Stimulated activated effector memory CD8-positive, alpha-beta T cell treated with anti-CD3 and anti-CD28 coated beads, Interleukin-12 subunit alpha, Interleukin-12 subunit beta, amount 100 ng/mL, for 72 hours (primary cell): ENCODE results near the gene OR4E2.
"Not testable (repeated sequence)": the region's sequence is repeated elsewhere in the genome, so short reads cannot be mapped to it uniquely, and the experiment has no call there.

Source experiments
- ATAC-seq: fragments of 150-1000 bp; cut with Tn5 transposase; 2 replicates; pipeline ENCODE4 v1.10.0; 2021
- DNase-seq, 2 donors: peaks; one replicate each; pipeline ENCODE4 v3.0.0; 2021 to 2022; ENCODE audit warnings: low spot score in 2 of 2
- H3K27ac Mint-ChIP-seq: one replicate; pipeline ENCODE4 v1.8.0; 2022; ENCODE audit warnings: mild to moderate bottlenecking, mixed read lengths
- H3K36me3 Mint-ChIP-seq: one replicate; pipeline ENCODE4 v1.8.0; 2022; ENCODE audit warnings: mild to moderate bottlenecking, mixed read lengths
- H3K4me1 Mint-ChIP-seq: one replicate; pipeline ENCODE4 v1.8.0; 2022; ENCODE audit warnings: mixed read lengths
- H3K4me3 Mint-ChIP-seq: one replicate; pipeline ENCODE4 v1.8.0; 2022; ENCODE audit warnings: mild to moderate bottlenecking, mixed read lengths
- H3K9me3 Mint-ChIP-seq: one replicate; pipeline ENCODE4 v1.8.0; 2022; ENCODE audit warnings: mixed read lengths

OR4E2 gene

DNA sequence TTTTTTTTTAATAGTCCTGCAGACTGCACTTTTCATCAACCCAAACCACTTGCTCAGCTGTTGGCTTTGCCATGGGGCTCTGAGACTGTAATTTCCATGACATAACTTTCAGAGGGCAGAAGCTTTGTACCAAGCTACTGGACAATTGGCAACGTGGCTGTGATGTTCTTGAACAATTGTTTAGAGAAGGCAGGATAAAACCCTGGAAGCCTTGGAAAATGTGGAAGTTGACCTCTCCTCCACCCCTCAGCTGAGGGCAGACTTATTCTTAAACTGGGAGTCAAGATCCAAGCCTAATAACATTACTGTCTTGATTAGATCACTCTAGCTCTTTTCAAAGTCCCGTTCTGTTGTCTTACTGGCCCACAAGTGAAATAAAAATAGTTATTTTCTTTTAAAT, 17.7 kb downstream of the OR4E2 start:
- H3K27ac Mint-ChIP-seq: no peak overlapping the region
- H3K36me3 Mint-ChIP-seq: no peaks in the 10 kb centered on the region
- no peaks in the 10 kb centered on the region for H3K9me3 Mint-ChIP-seq
- DNase-seq (no peak), ATAC-seq (no peak)
- no peak overlapping the region for H3K4me3 Mint-ChIP-seq
- H3K4me1 Mint-ChIP-seq: no peaks in the 10 kb centered on the region

DNA sequence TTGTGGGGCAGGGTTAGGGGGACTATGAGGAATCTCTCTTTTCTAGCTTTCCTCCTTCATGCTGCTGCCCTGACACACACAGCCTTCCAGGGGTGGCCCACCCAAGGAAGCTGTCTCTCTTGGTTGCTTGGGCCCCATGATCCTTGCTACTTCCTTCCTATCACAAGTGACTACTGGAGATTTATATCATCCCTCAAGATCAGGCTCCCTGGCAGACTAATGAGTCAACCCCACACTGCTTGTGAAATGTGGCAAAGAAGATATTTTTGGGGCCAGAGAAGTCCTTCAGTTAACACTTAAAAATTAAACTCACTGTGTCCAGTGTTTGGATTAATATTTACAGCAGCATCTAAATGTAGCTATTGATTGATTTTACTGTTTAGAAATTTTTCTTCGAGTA, 18.5 kb downstream of the OR4E2 start:
- no peaks in the 10 kb centered on the region for H3K9me3 Mint-ChIP-seq
- H3K27ac Mint-ChIP-seq: no peak overlapping the region
- no peak overlapping the region for H3K4me3 Mint-ChIP-seq
- ATAC-seq: no peak
- H3K36me3 Mint-ChIP-seq: no peaks in the 10 kb centered on the region
- no peak for DNase-seq
- H3K4me1 Mint-ChIP-seq: no peaks in the 10 kb centered on the region

GRCh38 chr14:21673718-21674117, 20.1 kb downstream of the OR4E2 start, which contains the start of gene OR4E1:
OR4E1 (minus strand) TSS chr14:21673818; CDS start chr14:21670935, 2,883 bp downstream.
- no peak for ATAC-seq
- no peak for DNase-seq
- H3K36me3 Mint-ChIP-seq: no peaks in the 10 kb centered on the region
- no peaks in the 10 kb centered on the region for H3K9me3 Mint-ChIP-seq
- no peaks in the 10 kb centered on the region for H3K4me1 Mint-ChIP-seq
- H3K4me3 Mint-ChIP-seq: no peak within 1 kb of the TSS
- H3K27ac Mint-ChIP-seq: no peak within 1 kb of the TSS

DNA sequence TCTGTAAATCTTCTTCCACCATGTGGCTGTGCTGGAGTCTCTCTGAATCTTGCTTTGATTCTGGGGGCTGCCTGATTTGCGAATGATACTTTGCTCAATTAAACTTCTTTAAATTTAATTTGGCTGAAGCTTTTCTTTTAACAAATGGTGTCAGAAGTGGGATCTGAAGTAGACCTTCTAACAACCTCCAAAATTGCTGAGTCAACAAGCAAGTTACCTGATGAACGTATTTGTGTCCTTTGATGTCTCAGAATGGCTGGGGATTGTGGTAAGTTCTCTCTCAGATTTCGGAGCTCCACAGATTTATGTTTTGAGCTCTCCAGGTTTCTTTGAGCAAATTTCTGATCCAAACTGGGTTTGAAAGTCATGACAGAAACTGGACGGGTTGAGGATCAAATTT, 21.9 kb downstream of the OR4E2 start:
- Mint-ChIP-seq H3K27ac (no peak overlapping the region), H3K4me3 (no peak overlapping the region), H3K4me1 (no peaks in the 10 kb centered on the region), H3K9me3 (no peaks in the 10 kb centered on the region), H3K36me3 (no peaks in the 10 kb centered on the region)
- no peak for DNase-seq
- ATAC-seq: no peak

GRCh38 chr14:21680072-21680471, 26.4 kb downstream of the OR4E2 start:
- no peaks in the 10 kb centered on the region for H3K4me1 Mint-ChIP-seq
- no peaks in the 10 kb centered on the region for H3K9me3 Mint-ChIP-seq
- ATAC-seq (no peak), DNase-seq (no peak)
- H3K36me3 Mint-ChIP-seq: no peaks in the 10 kb centered on the region
- no peak overlapping the region for H3K4me3 Mint-ChIP-seq
- H3K27ac Mint-ChIP-seq: no peak overlapping the region

DNA sequence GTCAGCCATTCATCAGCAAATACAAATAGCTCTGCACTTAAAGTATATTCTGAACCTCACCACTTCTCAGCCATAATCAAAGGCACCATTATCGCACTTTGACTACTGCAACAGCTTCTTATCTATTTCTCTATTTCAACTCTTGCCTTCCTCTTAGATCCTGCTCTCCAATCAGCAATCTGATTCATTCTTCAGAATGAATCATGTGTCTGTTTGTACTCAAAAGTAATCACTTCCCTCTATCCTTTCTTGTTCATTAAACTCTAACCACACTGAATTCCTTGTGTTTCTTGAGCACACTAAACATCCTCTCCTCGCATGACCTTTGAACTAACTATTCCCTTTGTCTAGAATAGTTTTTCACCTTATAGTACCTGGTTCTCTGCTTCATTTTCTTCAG, 32.8 kb downstream of the OR4E2 start:
- Mint-ChIP-seq H3K4me1 (no peaks in the 10 kb centered on the region), H3K36me3 (no peaks in the 10 kb centered on the region), H3K4me3 (no peak overlapping the region), H3K27ac (no peak overlapping the region), H3K9me3 (no peaks in the 10 kb centered on the region)
- ATAC-seq: no peak
- no peak for DNase-seq

DNA sequence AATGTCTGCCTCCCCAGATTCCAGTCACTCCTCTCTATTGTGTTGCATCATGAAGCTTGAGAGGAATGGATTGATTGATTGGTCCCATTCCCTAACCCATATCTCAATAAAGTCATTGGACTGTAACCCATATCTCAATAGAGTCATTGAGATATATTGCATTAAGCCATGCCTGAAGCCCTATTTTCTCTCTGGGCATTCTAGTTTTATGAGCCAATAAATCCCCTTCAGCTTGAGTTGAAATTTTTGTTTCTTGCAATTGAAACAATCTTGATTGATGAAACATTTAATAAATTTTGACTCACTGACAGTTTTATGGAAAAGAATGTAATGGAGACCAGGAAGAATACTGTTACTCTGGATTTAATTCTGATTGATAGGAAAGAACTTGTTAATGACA, 40.8 kb downstream of the OR4E2 start:
- ATAC-seq (no peak), DNase-seq (no peak)
- H3K4me1 Mint-ChIP-seq: no peaks in the 10 kb centered on the region
- no peaks in the 10 kb centered on the region for H3K36me3 Mint-ChIP-seq
- no peaks in the 10 kb centered on the region for H3K9me3 Mint-ChIP-seq
- H3K27ac Mint-ChIP-seq: no peak overlapping the region
- no peak overlapping the region for H3K4me3 Mint-ChIP-seq

DNA sequence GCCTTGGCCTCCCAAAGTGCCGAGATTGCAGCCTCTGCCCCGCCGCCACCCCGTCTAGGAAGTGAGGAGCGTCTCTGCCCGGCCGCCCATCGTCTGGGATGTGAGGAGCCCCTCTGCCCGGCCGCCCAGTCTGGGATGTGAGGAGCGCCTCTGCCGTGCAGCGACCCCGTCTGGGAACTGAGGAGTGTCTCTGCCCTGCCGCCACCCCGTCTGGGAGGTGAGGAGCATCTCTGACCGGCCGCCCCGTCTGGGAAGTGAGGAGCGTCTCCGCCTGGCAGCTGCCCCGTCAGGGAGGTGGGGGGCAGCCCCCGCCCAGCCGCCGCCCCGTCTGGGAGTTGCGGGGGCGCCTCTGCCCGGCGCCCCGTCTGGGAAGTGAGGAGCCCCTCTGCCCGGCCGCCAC, 44.0 kb downstream of the OR4E2 start:
- DNase-seq, H3K9me3 Mint-ChIP-seq, H3K36me3 Mint-ChIP-seq, H3K4me3 Mint-ChIP-seq, H3K27ac Mint-ChIP-seq, H3K4me1 Mint-ChIP-seq, ATAC-seq: not testable (repeated sequence)

- H3K4me3 Mint-ChIP-seq, H3K27ac Mint-ChIP-seq, H3K4me1 Mint-ChIP-seq, H3K9me3 Mint-ChIP-seq, DNase-seq, H3K36me3 Mint-ChIP-seq, ATAC-seq: not testable (repeated sequence)
Observed at GRCh38 chr14:21698538-21698937, 44.9 kb downstream of the OR4E2 start.

DNA sequence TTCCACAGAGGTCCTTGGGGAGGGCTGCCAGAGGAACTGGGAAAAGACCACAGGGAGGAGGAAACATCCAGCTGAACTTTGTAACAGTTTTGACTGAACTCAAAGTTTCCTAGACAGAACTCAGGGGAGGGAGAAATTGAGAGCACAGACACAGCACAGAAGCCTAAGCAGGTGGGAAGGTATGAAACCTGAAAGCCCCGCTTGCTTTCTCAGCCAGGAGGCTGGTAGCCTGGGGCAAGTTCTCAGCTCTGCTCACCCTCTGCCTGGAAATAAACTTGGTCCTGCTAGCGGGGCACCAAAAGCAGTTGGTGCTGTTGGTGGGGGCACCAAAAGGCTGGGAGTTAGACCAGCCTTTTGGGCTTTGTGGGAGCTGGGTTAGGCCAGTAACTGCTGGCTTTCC, 45.9 kb downstream of the OR4E2 start:
- no peaks in the 10 kb centered on the region for H3K36me3 Mint-ChIP-seq
- DNase-seq (no peak), ATAC-seq (no peak)
- no peaks in the 10 kb centered on the region for H3K9me3 Mint-ChIP-seq
- no peak overlapping the region for H3K27ac Mint-ChIP-seq
- no peak overlapping the region for H3K4me3 Mint-ChIP-seq
- H3K4me1 Mint-ChIP-seq: peaks cover 12% of the 10 kb centered on the region

GRCh38 chr14:21702316-21702715, 48.7 kb downstream of the OR4E2 start:
- ATAC-seq (no peak), DNase-seq (no peak)
- Mint-ChIP-seq H3K27ac (no peak overlapping the region), H3K36me3 (no peaks in the 10 kb centered on the region), H3K4me3 (no peak overlapping the region), H3K9me3 (no peaks in the 10 kb centered on the region), H3K4me1 (peaks cover 15% of the 10 kb centered on the region)

GRCh38 chr14:21703357-21704326, 50.0 kb downstream of the OR4E2 start:
- DNase-seq (no peak), ATAC-seq (peak; percentile 99)

DNA sequence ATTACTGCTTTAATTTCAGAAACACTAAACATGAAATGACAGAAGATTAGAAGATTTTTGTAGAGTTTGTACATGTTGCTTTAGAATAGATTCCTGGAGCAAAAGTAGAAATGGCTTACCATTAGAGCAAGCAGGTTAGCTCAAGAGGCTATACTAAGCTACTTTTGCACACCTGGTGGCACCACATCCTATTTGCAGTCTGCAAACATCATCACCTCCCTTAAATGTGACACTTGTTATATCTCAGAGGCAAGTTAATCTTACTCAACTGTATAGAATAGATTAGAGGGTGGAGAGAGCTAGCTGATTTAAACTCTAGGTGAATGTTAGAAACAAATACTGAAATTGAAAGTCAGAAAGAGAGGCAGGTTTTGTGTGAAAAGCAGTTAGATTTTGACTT, 50.7 kb downstream of the OR4E2 start:
- Mint-ChIP-seq H3K4me1 (peaks cover 15% of the 10 kb centered on the region), H3K9me3 (no peaks in the 10 kb centered on the region), H3K27ac (no peak overlapping the region), H3K4me3 (no peak overlapping the region), H3K36me3 (no peaks in the 10 kb centered on the region)
- ATAC-seq (peak; percentile 55), DNase-seq (no peak)

More at GRCh38 chr14:21703357-21704326, 50.0 kb downstream of the OR4E2 start:
- Mint-ChIP-seq H3K27ac (no peak overlapping the region), H3K9me3 (no peaks in the 10 kb centered on the region), H3K36me3 (no peaks in the 10 kb centered on the region), H3K4me1 (peaks cover 15% of the 10 kb centered on the region), H3K4me3 (no peak overlapping the region)

DNA sequence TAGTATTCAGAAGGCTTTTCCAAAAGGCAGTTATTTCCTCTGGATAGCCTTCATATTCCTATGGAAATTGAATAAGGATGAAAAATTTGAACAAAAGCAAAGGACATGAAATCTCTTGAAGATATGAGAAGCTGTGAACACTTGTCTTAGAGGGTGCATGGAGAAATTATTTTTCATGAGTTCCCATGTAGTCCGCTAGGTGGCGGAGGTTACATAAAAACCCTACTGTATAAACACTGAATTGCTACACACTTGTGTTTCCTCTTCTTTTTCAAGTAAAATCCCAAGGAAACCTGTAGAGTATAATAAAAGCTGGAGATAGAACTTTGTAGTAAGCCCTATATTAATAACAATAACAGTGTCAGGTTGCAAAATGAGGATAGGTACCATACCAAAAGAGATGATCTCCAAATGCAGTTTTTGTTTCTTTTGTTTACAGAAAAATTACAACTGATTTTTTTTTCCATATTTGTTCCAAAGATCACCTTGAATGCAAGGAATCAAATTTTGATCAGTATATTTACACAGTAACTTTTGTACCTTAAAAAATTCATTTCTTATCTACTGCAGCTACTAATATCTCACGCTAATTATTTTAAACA, 57.8 kb downstream of the OR4E2 start:
- Mint-ChIP-seq H3K4me3 (no peak overlapping the region), H3K36me3 (no peaks in the 10 kb centered on the region), H3K9me3 (no peaks in the 10 kb centered on the region), H3K4me1 (no peaks in the 10 kb centered on the region), H3K27ac (no peak overlapping the region)
- ATAC-seq (peak; percentile 56), DNase-seq (no peak)

- H3K27ac Mint-ChIP-seq: no peak overlapping the region
- no peak for DNase-seq
- H3K4me1 Mint-ChIP-seq: no peaks in the 10 kb centered on the region
- H3K9me3 Mint-ChIP-seq: no peaks in the 10 kb centered on the region
- H3K4me3 Mint-ChIP-seq: peak overlapping the region; percentile 20
- no peak for ATAC-seq
- H3K36me3 Mint-ChIP-seq: no peaks in the 10 kb centered on the region
Observed at GRCh38 chr14:21712036-21712435, 58.4 kb downstream of the OR4E2 start.

DNA sequence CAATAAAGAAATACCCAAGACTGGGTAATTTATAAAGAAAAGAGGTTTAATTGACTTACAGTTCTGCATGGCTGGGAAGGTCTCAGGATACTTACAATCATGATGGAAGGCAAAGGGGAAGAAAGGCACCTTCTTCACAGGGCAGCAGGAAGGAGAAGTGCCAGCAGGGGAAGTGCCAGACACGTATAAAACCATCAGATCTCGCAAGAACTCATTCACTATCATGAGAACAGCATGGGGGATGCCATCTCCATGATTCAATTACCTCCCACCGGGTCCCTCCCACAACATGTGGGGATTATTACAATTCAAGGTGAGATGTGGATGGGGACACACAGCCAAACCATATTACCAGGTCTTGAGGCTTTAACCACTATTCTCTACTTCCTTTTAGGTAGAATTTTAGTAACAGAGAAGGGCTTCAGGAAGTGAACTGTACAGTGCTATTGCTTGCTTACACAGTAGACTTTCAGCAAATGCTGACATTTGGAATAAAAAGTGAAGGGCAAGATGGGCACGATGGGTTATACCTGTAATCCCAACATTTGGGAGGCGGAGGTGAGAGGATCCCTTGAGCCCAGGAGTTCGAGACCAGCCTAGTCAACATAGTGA, 60.8 kb downstream of the OR4E2 start:
- no peak for ATAC-seq
- Mint-ChIP-seq H3K9me3 (no peaks in the 10 kb centered on the region), H3K27ac (no peak overlapping the region), H3K4me3 (peak overlapping the region; percentile 9), H3K4me1 (no peaks in the 10 kb centered on the region), H3K36me3 (no peaks in the 10 kb centered on the region)
- DNase-seq: no peak
